C4-2B (cell line): ENCODE results near the gene ACSF3.

Source experiments
- H3K27ac ChIP-seq: fragments of 450-650 bp; 2 replicates; pipeline ENCODE4 v1.5.1; 2017
- CTCF ChIP-seq: fragments of 450-650 bp; conservative IDR thresholded peaks from 2 replicates; pipeline ENCODE4 v1.5.1; 2017; ENCODE audit warnings: mild to moderate bottlenecking
- ZFX ChIP-seq: fragments of 450-650 bp; IDR thresholded peaks from 2 replicates; pipeline ENCODE4 v1.6.1; 2017

Gene ACSF3

GRCh38 chr16:89099905-89100304 is 6.3 kb downstream of the ACSF3 start:
- no peak overlapping the region for H3K27ac ChIP-seq
- no peak for TF ChIP-seq ZFX
- no peak for TF ChIP-seq CTCF

DNA sequence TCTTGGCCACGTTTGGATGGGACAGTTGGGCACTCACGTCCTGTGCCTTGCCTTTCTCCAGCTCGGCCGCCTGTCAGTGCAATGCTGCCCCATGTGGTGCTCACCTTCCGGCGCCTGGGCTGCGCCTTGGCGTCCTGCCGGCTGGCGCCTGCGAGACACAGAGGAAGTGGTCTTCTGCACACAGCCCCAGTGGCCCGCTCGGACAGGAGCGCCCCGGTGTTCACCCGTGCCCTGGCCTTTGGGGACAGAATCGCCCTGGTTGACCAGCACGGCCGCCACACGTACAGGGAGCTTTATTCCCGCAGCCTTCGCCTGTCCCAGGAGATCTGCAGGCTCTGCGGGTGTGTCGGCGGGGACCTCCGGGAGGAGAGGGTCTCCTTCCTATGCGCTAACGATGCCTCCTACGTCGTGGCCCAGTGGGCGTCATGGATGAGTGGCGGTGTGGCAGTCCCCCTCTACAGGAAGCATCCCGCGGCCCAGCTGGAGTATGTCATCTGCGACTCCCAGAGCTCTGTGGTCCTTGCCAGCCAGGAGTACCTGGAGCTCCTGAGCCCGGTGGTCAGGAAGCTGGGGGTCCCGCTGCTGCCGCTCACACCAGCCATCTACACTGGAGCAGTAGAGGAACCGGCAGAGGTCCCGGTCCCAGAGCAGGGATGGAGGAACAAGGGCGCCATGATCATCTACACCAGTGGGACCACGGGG is 7.1 kb downstream of the ACSF3 start:
- no peak for TF ChIP-seq ZFX
- TF ChIP-seq CTCF = no peak
- H3K27ac ChIP-seq = no peak overlapping the region

DNA sequence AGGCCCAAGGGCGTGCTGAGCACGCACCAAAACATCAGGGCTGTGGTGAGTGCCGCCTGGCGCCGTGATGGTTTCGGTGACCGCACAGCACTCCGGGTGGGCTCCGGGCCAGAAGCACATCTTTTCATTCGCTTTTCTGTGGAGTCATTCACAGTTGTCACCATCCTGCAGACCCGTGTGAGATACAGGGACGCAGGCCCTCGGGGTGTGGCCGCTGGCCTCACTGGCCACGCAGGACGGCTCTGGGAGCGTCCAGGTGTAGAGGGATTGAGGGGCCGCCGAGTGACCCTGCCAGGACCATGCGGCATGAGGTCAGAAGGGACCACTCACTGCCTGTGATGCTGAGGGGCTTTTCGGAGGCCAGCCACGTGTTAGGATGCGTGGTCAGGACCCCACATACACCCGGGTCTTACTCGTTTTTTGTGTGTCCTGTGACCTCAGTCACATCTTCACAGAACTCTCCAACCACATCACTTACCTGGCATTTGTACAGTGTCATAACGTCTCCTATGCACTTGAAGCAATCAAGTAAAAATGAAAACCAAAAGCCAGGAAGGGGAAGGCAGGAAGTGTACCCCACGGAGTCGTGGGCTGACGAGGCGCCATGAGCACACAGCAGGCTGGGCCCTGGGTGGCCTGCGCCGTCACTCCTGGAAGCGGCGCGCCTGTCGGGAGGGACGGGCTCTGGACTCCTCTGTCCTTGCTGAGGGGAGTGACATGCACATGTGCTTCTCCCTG is 7.8 kb downstream of the ACSF3 start:
- TF ChIP-seq ZFX = no peak
- TF ChIP-seq CTCF = no peak
- H3K27ac ChIP-seq = no peak overlapping the region

DNA sequence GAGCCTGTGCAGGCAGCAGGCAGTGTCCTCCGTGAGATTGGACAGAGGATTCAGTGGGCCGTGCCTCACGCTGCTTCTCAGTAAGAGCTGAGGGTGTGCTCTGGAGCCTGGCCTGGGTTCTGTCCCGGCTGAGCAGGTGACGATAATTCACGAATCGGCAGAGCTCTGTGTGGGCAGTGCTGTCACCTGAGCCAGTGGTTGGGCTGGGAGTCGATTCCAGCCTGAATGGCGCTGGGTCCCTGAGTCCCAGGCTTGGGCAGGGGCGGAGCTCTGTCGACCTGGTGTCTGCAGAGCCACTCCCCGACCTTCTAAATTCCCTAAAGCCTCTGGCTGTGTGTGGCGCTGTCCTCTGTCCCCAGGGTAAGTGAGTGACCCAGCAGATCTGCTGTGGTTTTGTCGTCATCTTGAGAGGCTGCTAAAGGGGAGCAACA is 8.4 kb downstream of the ACSF3 start:
- no peak overlapping the region for H3K27ac ChIP-seq
- no peak for TF ChIP-seq CTCF
- no peak for TF ChIP-seq ZFX

DNA sequence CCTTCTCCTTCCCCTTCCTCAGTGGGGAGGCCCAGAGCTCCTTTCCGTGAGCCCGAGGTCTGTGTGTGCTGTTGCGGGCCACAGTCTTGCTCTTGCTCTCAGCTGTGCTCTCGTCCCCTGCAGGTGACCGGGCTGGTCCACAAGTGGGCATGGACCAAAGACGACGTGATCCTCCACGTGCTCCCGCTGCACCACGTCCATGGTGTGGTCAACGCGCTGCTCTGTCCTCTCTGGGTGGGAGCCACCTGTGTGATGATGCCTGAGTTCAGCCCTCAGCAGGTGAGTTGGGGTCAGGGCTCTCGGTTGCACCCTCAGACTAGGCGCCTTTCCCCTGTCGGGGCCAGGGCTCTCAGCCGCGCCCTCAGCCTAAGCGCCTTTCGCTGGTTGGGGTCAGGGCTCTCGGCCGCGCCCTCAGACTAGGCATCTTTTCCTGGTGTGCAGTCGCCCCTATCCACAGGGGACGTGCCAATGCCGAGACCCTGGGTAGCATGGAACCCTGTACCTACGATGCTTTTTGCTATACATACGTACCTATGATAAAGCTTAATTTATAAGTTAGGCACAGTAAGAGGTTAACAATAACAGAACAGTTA is 8.9 kb downstream of the ACSF3 start:
- TF ChIP-seq CTCF = no peak
- TF ChIP-seq ZFX = no peak
- H3K27ac ChIP-seq = no peak overlapping the region

DNA sequence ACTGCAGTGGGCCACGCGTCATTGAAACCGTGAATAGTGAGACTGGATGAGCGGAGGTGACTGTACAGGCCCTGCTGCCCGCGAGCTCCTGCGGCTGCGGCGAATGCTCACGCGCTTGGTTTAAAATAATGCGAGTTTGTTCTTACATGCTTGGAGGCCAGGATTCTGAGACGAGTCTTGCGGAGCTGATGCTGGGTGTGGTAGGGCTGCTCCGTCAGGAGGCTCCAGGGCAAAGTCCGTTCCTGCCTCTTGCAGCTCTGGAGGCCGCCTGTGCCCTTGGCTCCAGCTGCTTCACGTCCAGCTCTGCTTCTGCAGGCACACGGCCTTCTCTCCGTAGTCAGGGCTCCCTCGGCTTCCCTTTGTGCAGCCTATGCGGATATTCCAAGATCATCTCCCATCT is 9.5 kb downstream of the ACSF3 start:
- TF ChIP-seq CTCF = no peak
- TF ChIP-seq ZFX = no peak
- no peak overlapping the region for H3K27ac ChIP-seq

DNA sequence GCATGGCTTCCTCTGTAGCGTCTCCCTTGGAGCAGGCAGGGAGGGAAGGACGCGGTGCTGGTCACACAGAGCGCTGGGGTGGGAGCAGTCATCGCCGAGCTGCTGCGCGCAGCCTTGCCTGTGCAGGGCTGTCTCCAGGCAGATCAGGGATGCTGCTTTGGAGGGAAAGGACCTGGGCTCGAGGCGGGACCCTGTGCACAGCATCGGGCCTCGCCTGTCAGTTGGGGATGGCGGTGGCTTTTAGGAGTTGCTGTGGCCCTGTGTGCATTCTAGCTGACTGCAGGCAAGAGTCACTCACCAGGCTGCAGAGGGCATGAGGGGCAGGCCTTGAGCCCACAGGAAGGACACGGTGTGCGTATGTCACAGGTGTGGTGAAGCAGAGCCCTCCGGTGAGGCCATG is 10.1 kb downstream of the ACSF3 start:
- TF ChIP-seq CTCF = no peak
- TF ChIP-seq ZFX = no peak
- H3K27ac ChIP-seq = no peak overlapping the region
